ENCODE measurements around the gene ATP10B.

DNA sequence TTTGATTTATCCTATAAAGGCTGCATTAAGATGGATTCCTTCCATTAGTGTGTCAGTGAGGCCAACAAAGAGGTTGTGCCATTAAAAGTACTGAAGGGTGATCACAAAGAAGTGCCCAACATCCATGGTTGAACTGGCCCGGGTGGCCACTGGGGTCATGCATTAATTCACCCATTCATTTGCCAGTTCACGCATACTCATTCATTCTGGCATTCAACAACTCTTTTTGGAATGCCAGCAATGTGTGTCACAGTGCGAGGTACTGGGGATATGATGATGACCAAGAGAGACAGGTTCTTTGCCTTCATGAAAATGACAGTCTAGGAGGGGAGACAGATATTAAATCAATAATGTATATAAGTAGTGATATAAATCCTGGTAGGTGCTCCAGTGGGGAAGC, 337.1 kb downstream of the ATP10B start:
- TF ChIP-seq FOXM1 (IDR thresholded peaks at IDR 0.05; ENCODE audit: borderline replicate concordance) (no peak), BHLHE40 (IDR thresholded peaks at IDR 0.05; ENCODE audit: borderline replicate concordance) (no peak), SP1 (IDR thresholded peaks at IDR 0.05) (no peak)

Measured in HEK293T (cell line).